ENCODE measurements around the gene HOXA7. TPM values are rescaled to one million over a fixed set of nuclear protein-coding genes. Genes with fewer than 3 reads are reported as not detected.
A peak's percentile ranks its signal among the peaks of the same experiment; 100 is the strongest.

The HOXA7 gene
- total RNA-seq, 1 donor from 2014 or later: not detected

DNA sequence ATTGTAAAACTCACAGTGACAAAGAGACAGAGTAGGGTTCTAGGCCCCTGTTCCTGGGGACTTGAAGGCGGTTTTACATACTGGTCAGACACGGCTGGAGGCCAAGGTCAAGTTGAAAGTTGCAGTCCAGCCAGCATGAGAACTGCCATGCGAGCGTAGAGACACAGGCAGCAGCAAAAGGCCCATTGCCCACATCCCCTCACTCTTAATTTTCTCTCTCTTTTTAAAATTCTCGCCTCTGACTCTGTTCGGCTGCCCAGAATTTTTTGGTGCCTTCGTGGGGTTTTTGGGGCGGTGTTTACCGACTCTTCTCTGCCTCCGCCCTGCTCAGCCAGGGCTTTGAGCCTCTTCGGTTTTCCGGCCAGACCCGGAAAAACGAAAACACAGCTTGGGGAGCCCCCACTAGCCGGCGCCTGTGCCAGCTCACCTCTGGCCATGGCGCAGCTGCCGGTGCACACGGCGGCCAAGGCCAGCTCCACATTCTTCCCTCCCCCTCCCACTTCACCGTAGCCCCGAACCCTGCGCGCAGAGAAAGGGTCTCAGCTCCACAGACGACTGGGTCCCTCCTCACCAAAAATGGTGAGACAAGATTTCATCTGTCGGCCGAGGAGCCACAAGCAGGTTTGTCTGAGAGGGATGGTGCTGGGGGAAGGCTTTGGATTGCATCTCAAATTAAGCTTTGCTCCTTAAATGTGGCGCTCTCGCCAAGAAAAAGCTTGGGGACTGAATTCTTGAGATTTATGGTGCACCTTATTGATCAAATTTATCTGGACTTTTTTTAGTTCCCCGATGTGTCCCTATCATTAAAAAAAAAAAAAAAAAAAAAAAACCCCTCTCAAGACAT, 45.8 kb upstream of the HOXA7 start:
- no peak overlapping the region for H3K4me3 ChIP-seq
- Mint-ChIP-seq H3K4me1 (peaks cover 11% of the 10 kb centered on the region), H3K27ac (no peak overlapping the region), H3K36me3 (no peaks in the 10 kb centered on the region), H3K27me3 (ENCODE audit: insufficient read depth, low read depth) (peaks cover 90% of the 10 kb centered on the region), H3K9me3 (peaks cover 9% of the 10 kb centered on the region), H3K4me3 (no peak overlapping the region)
- no peaks in the 10 kb centered on the region for H3K79me2 ChIP-seq (ENCODE audit: low read depth)
- H4K20me1 ChIP-seq (ENCODE audit: low read depth): peaks cover 92% of the 10 kb centered on the region
- H3K9me3 ChIP-seq (ENCODE audit: low read depth): no peaks in the 10 kb centered on the region
- H3K9ac ChIP-seq: no peak overlapping the region
- H3K27ac ChIP-seq: no peak overlapping the region
- no peak overlapping the region for H3K4me2 ChIP-seq
- no peaks in the 10 kb centered on the region for H3K4me1 ChIP-seq
- H3K27me3 ChIP-seq: peaks cover 100% of the 10 kb centered on the region
- TF ChIP-seq, protein P1, sequence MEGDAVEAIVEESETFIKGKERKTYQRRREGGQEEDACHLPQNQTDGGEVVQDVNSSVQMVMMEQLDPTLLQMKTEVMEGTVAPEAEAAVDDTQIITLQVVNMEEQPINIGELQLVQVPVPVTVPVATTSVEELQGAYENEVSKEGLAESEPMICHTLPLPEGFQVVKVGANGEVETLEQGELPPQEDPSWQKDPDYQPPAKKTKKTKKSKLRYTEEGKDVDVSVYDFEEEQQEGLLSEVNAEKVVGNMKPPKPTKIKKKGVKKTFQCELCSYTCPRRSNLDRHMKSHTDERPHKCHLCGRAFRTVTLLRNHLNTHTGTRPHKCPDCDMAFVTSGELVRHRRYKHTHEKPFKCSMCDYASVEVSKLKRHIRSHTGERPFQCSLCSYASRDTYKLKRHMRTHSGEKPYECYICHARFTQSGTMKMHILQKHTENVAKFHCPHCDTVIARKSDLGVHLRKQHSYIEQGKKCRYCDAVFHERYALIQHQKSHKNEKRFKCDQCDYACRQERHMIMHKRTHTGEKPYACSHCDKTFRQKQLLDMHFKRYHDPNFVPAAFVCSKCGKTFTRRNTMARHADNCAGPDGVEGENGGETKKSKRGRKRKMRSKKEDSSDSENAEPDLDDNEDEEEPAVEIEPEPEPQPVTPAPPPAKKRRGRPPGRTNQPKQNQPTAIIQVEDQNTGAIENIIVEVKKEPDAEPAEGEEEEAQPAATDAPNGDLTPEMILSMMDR (IDR thresholded peaks at IDR 0.05): no peak
- TF ChIP-seq EZH2 (IDR thresholded peaks at IDR 0.05): peak; percentile 93
- peak; percentile 71 for TF ChIP-seq EZH2phosphoT487 (IDR thresholded peaks at IDR 0.05)
- H3K36me3 ChIP-seq: no peaks in the 10 kb centered on the region
- H3F3A ChIP-seq (ENCODE audit: low read depth): peaks cover 7% of the 10 kb centered on the region
- no peak for DNase-seq (ENCODE audit: low spot score)
- no peak overlapping the region for H2AFZ ChIP-seq (replicated peaks)

DNA sequence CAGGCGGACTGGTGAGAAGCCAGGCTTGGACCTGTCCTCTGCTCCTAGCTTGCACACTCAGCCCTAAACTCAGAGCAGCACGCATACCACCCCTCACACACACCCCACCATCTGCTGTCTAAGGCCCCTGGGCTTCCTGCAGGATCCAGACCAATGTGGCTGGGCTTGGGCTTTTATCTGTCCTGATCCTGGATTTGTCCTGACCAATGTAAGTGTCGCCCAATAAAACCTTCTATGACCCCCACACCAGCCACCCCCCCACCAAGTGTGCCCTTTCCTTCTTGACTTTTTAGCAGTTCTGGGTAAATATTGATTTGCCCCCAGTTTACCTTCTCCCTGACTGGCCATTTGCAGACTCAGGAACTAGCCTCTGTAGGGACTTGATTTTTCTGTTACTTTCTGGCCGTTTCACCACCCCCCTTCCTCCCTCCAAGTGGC, 45.1 kb upstream of the HOXA7 start:
- H3K27me3 Mint-ChIP-seq (ENCODE audit: insufficient read depth, low read depth): peaks cover 89% of the 10 kb centered on the region
- Histone ChIP-seq H3K9me3 (ENCODE audit: low read depth) (no peaks in the 10 kb centered on the region), H3K27ac (no peak overlapping the region), H3K79me2 (ENCODE audit: low read depth) (no peaks in the 10 kb centered on the region), H3K36me3 (no peaks in the 10 kb centered on the region), H4K20me1 (ENCODE audit: low read depth) (peaks cover 87% of the 10 kb centered on the region), H3K27me3 (peaks cover 100% of the 10 kb centered on the region), H3K4me1 (no peaks in the 10 kb centered on the region), H2AFZ (replicated peaks) (no peak overlapping the region), H3K4me2 (no peak overlapping the region), H3F3A (ENCODE audit: low read depth) (peaks cover 14% of the 10 kb centered on the region), H3K9ac (no peak overlapping the region), H3K4me3 (no peak overlapping the region)
- peaks cover 11% of the 10 kb centered on the region for H3K4me1 Mint-ChIP-seq
- H3K27ac Mint-ChIP-seq: no peak overlapping the region
- DNase-seq (ENCODE audit: low spot score): no peak
- H3K36me3 Mint-ChIP-seq: no peaks in the 10 kb centered on the region
- H3K4me3 Mint-ChIP-seq: no peak overlapping the region
- TF ChIP-seq EZH2 (IDR thresholded peaks at IDR 0.05): no peak
- no peak for TF ChIP-seq EZH2phosphoT487 (IDR thresholded peaks at IDR 0.05)
- TF ChIP-seq, protein P1 (IDR thresholded peaks at IDR 0.05): no peak
- H3K9me3 Mint-ChIP-seq: peaks cover 9% of the 10 kb centered on the region

DNA sequence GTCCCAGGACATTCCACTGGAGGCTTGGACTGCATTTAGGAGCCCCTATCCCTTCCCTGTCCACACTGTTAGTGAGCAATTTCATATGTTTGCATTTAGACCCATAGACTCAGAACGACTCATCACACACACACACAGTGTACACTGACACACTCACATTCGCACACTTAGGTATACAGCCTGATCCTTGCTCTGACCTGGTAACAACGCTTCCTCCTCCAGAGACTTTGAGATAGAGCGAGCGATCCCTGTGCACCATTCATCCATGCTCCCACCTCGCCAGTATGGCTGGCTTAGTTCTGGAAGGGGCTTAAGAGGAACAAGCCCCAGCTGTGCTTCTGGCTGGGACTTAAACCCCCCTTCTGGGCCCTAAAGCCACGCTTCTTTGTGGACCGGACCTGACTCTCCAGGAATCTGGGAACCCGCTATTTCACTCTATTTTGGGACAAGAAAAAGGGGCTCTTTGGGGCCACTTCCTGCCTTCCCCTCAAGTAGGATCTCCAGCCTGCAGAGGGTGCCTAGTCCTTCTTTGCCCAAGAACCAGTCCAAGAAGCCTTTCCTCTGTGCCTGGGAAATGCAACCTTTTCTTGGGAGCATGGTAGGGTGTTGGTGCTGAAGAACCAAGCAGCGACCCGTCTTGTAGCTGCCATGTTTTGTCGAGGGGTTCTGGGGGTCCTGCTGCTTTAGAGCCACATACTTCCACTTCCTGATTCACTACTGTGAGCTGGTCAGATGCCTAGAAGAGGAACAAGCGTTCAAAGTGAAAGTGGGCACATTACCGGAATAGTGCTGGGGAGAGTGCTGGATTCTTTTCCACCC, 44.5 kb upstream of the HOXA7 start:
- DNase-seq (ENCODE audit: low spot score): peak; percentile 49
- H3K36me3 ChIP-seq: no peaks in the 10 kb centered on the region
- no peaks in the 10 kb centered on the region for H3K9me3 ChIP-seq (ENCODE audit: low read depth)
- peak overlapping the region; percentile 71 for H3K4me2 ChIP-seq
- no peak overlapping the region for H2AFZ ChIP-seq (replicated peaks)
- peaks cover 100% of the 10 kb centered on the region for H3K27me3 ChIP-seq
- peaks cover 16% of the 10 kb centered on the region for H3F3A ChIP-seq (ENCODE audit: low read depth)
- Mint-ChIP-seq H3K4me3 (peak overlapping the region; percentile 74), H3K4me1 (peaks cover 11% of the 10 kb centered on the region), H3K27me3 (ENCODE audit: insufficient read depth, low read depth) (peaks cover 87% of the 10 kb centered on the region), H3K27ac (no peak overlapping the region), H3K36me3 (no peaks in the 10 kb centered on the region), H3K9me3 (peaks cover 7% of the 10 kb centered on the region)
- H3K9ac ChIP-seq: no peak overlapping the region
- no peak overlapping the region for H3K27ac ChIP-seq
- peaks cover 85% of the 10 kb centered on the region for H4K20me1 ChIP-seq (ENCODE audit: low read depth)
- peak; percentile 29 for TF ChIP-seq EZH2 (IDR thresholded peaks at IDR 0.05)
- TF ChIP-seq, protein P1 (IDR thresholded peaks at IDR 0.05): no peak
- peak; percentile 66 for TF ChIP-seq EZH2phosphoT487 (IDR thresholded peaks at IDR 0.05)
- no peaks in the 10 kb centered on the region for H3K79me2 ChIP-seq (ENCODE audit: low read depth)
- H3K4me1 ChIP-seq: no peaks in the 10 kb centered on the region
- no peak overlapping the region for H3K4me3 ChIP-seq

All from neural progenitor cell (in vitro differentiated cells).